WTC11 (cell line): Measurements from ENCODE around the gene MEIOSIN. TPM values are rescaled to one million over a fixed set of nuclear protein-coding genes. Genes with fewer than 3 reads are reported as not detected.

Experiments
- ATAC-seq: fragments of 200-7000 bp; cut with Tn5 transposase; 2 replicates; pipeline ENCODE4 v1.10.0; 2021; ENCODE audit warnings: mild to moderate bottlenecking, moderate library complexity
- CTCF ChIA-PET: fragments of 300-600 bp; sonication (Branson Sonifier 250); formaldehyde crosslinking; loops from one replicate; lab custom pipeline; 2021; ENCODE audit warnings: antibody characterized with exemption; lab: Charles Lee
- POLR2A ChIA-PET: fragments of 350-600 bp; sonication (Branson Sonifier 250); formaldehyde crosslinking; loops from one replicate; lab custom pipeline; 2021; ENCODE audit warnings: antibody characterized with exemption; lab: Charles Lee
- DNase-seq: peaks from one replicate; pipeline ENCODE4 v3.0.0; 2021; ENCODE audit warnings: low spot score
- H3K27ac Mint-ChIP-seq: 2 replicates; pipeline ENCODE4 v1.8.0; 2021; ENCODE audit warnings: mixed read lengths
- H3K27me3 Mint-ChIP-seq: 2 replicates; pipeline ENCODE4 v1.8.0; 2021; ENCODE audit warnings: low read depth, mild to moderate bottlenecking, moderate library complexity, mixed read lengths
- H3K36me3 Mint-ChIP-seq: 2 replicates; pipeline ENCODE4 v1.8.0; 2021; ENCODE audit warnings: mixed read lengths
- H3K4me1 Mint-ChIP-seq: 2 replicates; pipeline ENCODE4 v1.8.0; 2022; ENCODE audit warnings: mixed read lengths
- H3K4me3 Mint-ChIP-seq: 2 replicates; pipeline ENCODE4 v1.8.0; 2021; ENCODE audit warnings: mild to moderate bottlenecking, moderate library complexity, mixed read lengths
- H3K9me3 Mint-ChIP-seq: 2 replicates; pipeline ENCODE4 v1.8.0; 2021; ENCODE audit warnings: mixed read lengths
- EMX1 ChIP-seq: fragments of 250-450 bp; sonication (Bioruptor Pico); IDR thresholded peaks from 2 replicates; pipeline ENCODE4 v1.8.0; 2021; ENCODE audit warnings: mild to moderate bottlenecking
- ERG ChIP-seq: fragments of 250-450 bp; sonication (Bioruptor Pico); IDR thresholded peaks from 2 replicates; pipeline ENCODE4 v1.8.0; 2021; ENCODE audit warnings: mild to moderate bottlenecking
- FOXP4 ChIP-seq: sonication (generic); formaldehyde crosslinking; IDR thresholded peaks from 2 replicates; pipeline ENCODE4 v1.8.0; 2022; ENCODE audit warnings: mild to moderate bottlenecking, missing genetic modification reagents
- GABPB1 ChIP-seq: sonication (generic); formaldehyde crosslinking; IDR thresholded peaks from 2 replicates; pipeline ENCODE4 v1.8.1; 2023; ENCODE audit warnings: mild to moderate bottlenecking, missing genetic modification reagents
- IRF1 ChIP-seq: sonication (generic); formaldehyde crosslinking; IDR thresholded peaks from 2 replicates; pipeline ENCODE4 v1.8.0; 2023; ENCODE audit warnings: missing genetic modification reagents
- MAX ChIP-seq: sonication (generic); formaldehyde crosslinking; IDR thresholded peaks from 2 replicates; pipeline ENCODE4 v1.8.0; 2022; ENCODE audit warnings: mild to moderate bottlenecking, missing genetic modification reagents
- MXD4 ChIP-seq: fragments of 250-450 bp; sonication (Bioruptor Pico); IDR thresholded peaks from 2 replicates; pipeline ENCODE4 v1.8.0; 2021; ENCODE audit warnings: mild to moderate bottlenecking, moderate library complexity, borderline replicate concordance
- NFATC4 ChIP-seq: fragments of 250-450 bp; sonication (Bioruptor Pico); IDR thresholded peaks from 2 replicates; pipeline ENCODE4 v1.9.0; 2021; ENCODE audit warnings: mild to moderate bottlenecking
- NR1H2 ChIP-seq: sonication (generic); formaldehyde crosslinking; IDR thresholded peaks from 2 replicates; pipeline ENCODE4 v1.9.0; 2021; ENCODE audit warnings: mild to moderate bottlenecking, moderate library complexity, missing genetic modification reagents
- NR3C1 ChIP-seq: sonication (generic); formaldehyde crosslinking; conservative IDR thresholded peaks from 2 replicates; pipeline ENCODE4 v1.8.1; 2023; ENCODE audit warnings: low read depth, mild to moderate bottlenecking, missing genetic modification reagents
- PRDM15 ChIP-seq: sonication (generic); formaldehyde crosslinking; IDR thresholded peaks from 2 replicates; pipeline ENCODE4 v1.8.0; 2022; ENCODE audit warnings: missing genetic modification reagents
- PRRX2 ChIP-seq: fragments of 250-450 bp; sonication (Bioruptor Pico); IDR thresholded peaks from 2 replicates; pipeline ENCODE4 v1.8.0; 2021; ENCODE audit warnings: mild to moderate bottlenecking
- RORB ChIP-seq: fragments of 250-450 bp; sonication (Bioruptor Pico); IDR thresholded peaks from 2 replicates; pipeline ENCODE4 v1.9.0; 2021; ENCODE audit warnings: mild to moderate bottlenecking
- SMAD3 ChIP-seq: sonication (generic); formaldehyde crosslinking; IDR thresholded peaks from 2 replicates; pipeline ENCODE4 v1.8.0; 2022; ENCODE audit warnings: missing genetic modification reagents, mild to moderate bottlenecking, borderline replicate concordance
- STAT6 ChIP-seq: sonication (generic); formaldehyde crosslinking; conservative IDR thresholded peaks from 2 replicates; pipeline ENCODE4 v1.8.1; 2023; ENCODE audit warnings: mild to moderate bottlenecking, low read depth, missing genetic modification reagents, moderate library complexity
- TP53 ChIP-seq: sonication (generic); formaldehyde crosslinking; IDR thresholded peaks from 2 replicates; pipeline ENCODE4 v1.8.1; 2023; ENCODE audit warnings: mild to moderate bottlenecking, missing genetic modification reagents
- ZNF219 ChIP-seq: sonication (generic); formaldehyde crosslinking; IDR thresholded peaks from 2 replicates; pipeline ENCODE4 v1.8.0; 2023; ENCODE audit warnings: missing genetic modification reagents, mild to moderate bottlenecking, borderline replicate concordance
- total RNA-seq: library from RNA; stranded (reverse); gene quantifications from 3 replicates; pipeline ENCODE4 v1.2.3, GENCODE V29; 2021
- TF ChIP-seq, protein P1 (sequence below): sonication (generic); formaldehyde crosslinking; conservative IDR thresholded peaks from 2 replicates; pipeline ENCODE4 v1.8.1; 2022; ENCODE audit warnings: mild to moderate bottlenecking, missing genetic modification reagents

Gene MEIOSIN
- total RNA-seq, 1 experiment from 2014 or later = not detected

- TF ChIP-seq FOXP4 (CRISPR knock-in tag) = no peak
- TF ChIP-seq STAT6 (CRISPR knock-in tag) = no peak
- TF ChIP-seq, all 79 proteins: peak for 0
Measured at GRCh38 chr19:45753548-45753947, 20.3 kb downstream of the MEIOSIN start (continued).

DNA sequence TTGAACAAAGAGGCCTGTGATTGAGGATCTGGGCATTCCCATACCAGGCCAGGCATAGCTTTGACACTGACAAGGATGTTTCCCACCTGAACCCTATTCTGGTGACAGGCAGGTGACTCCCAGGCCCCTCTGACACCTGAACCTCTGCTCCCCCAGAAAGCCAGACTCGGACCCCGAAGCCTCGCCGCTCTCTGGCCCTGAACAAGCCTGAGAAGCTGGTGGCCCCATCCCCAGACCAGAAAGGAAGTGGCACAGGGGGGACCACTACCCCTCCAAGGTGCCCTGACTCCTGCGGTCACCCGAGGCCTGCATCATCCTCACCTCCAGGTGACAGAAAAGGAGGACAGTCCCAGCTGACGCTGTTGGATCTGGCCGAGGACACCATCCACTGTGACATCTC is 21.1 kb downstream of the MEIOSIN start:
- ChIA-PET CTCF (interaction anchor here (1.0 to 7.3 kb wide), 12 partner anchors 11 to 109 kb away, joined by 3 to 93 read pairs (median 6); partner anchors contain the start of genes DMWD, FOXA3, QPCTL and SIX5), POLR2A (interaction anchor here (0.8 kb wide), 2 partner anchors 15 to 16 kb away, joined by 3 read pairs; partner anchors contain the start of gene SIX5)
- DNase-seq (no peak), ATAC-seq (no peak)
- H3K36me3 Mint-ChIP-seq = no peaks in the 10 kb centered on the region
- no peak overlapping the region for H3K4me3 Mint-ChIP-seq
- H3K4me1 Mint-ChIP-seq = peaks cover 3% of the 10 kb centered on the region
- H3K27me3 Mint-ChIP-seq = peaks cover 17% of the 10 kb centered on the region
- H3K9me3 Mint-ChIP-seq = no peaks in the 10 kb centered on the region
- TF ChIP-seq TP53 (CRISPR knock-in tag) (no peak), EMX1 (CRISPR knock-in tag) (no peak), NFATC4 (CRISPR knock-in tag) (no peak), ZNF219 (CRISPR knock-in tag) (no peak), SMAD3 (no peak), NR3C1 (no peak), NR1H2 (CRISPR knock-in tag) (no peak), MAX (CRISPR knock-in tag) (no peak), IRF1 (CRISPR knock-in tag) (no peak), GABPB1 (CRISPR knock-in tag) (no peak), RORB (CRISPR knock-in tag) (no peak), MXD4 (CRISPR knock-in tag) (no peak), ERG (CRISPR knock-in tag) (no peak), PRRX2 (CRISPR knock-in tag) (no peak), FOXP4 (CRISPR knock-in tag) (no peak), PRDM15 (CRISPR knock-in tag) (no peak)
- TF ChIP-seq, protein P1, sequence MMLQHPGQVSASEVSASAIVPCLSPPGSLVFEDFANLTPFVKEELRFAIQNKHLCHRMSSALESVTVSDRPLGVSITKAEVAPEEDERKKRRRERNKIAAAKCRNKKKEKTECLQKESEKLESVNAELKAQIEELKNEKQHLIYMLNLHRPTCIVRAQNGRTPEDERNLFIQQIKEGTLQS (CRISPR knock-in tag) = no peak
- TF ChIP-seq, all 79 proteins: peak for 0
- H3K27ac Mint-ChIP-seq = no peak overlapping the region
